Fibroblast of the aortic adventitia (primary cell): ENCODE data around the gene PHF2. TPM values are rescaled to one million over a fixed set of nuclear protein-coding genes. Genes with fewer than 3 reads are reported as not detected.

Experiments
- DNase-seq: peaks from one replicate; pipeline ENCODE4 v3.0.0-alpha.2; 2010; ENCODE audit warnings: low read depth
- H3K4me3 ChIP-seq: 2 replicates; pipeline ENCODE4 v1.5.1; 2011; ENCODE audit warnings: low read depth, mild to moderate bottlenecking, control low read depth, low read length, moderate library complexity
- total RNA-seq: library from RNA; depleted of rRNA; stranded (reverse); fragments of >200 nt; gene quantifications from 2 replicates; pipeline ENCODE4 v1.2.3, GENCODE V29; 2012; ENCODE audit warnings: low replicate concordance
- TF ChIP-seq, protein P1 (sequence below): IDR thresholded peaks from 2 replicates; pipeline ENCODE4 v1.5.1; 2011; ENCODE audit warnings: mild to moderate bottlenecking, low read length, control low read depth, inconsistent platforms; ENCODE audit not compliant: insufficient read depth

The PHF2 gene
- total RNA-seq, result 4.7 and 14.2 TPM in 2 replicates

DNA sequence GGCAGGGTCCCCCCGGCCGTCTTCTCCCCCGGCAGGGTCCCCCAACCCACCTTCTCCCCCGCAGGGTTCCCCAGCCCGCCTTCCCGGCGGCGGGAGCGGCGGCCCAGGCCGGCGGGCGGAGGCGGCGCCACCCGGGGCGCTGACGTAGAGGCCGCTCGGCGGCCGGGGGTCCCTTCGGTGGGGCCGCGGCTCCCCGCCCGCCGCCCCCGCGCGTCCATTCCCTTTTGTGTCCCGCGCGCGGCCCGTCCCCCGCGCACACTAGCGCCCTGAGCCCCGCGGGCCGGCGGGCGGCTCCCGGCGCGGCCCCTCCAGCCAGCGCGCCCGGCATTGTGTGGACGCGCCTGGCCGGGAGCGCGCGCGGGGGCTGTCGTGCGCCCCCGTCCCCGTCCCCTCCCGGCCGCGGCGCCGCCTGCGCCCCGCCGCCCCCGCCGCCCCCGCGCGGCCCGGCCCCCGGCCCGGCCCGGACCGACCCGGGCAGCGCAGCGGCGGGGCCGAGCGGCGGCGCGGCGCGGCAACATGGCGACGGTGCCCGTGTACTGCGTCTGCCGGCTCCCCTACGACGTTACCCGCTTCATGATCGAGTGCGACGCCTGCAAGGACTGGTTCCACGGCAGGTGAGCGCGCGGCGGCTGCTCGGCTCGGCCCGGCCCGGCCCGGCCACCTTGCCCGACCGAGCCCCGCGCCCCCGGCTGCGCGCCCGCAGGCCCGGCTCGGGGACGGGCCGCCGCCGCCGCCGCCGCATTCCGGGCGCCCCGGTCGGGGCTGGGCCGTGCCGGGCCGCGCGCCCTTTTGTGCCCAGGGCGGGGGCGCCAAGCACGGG, at the start of gene PHF2:
TSS of gene PHF2 (plus strand) at position 327 of the 820 bp plus-strand sequence. CDS start at position 517, 190 bp downstream.
- H3K4me3 ChIP-seq, result peak within 1 kb of the TSS; percentile 75
- no peak for DNase-seq
- TF ChIP-seq, protein P1, sequence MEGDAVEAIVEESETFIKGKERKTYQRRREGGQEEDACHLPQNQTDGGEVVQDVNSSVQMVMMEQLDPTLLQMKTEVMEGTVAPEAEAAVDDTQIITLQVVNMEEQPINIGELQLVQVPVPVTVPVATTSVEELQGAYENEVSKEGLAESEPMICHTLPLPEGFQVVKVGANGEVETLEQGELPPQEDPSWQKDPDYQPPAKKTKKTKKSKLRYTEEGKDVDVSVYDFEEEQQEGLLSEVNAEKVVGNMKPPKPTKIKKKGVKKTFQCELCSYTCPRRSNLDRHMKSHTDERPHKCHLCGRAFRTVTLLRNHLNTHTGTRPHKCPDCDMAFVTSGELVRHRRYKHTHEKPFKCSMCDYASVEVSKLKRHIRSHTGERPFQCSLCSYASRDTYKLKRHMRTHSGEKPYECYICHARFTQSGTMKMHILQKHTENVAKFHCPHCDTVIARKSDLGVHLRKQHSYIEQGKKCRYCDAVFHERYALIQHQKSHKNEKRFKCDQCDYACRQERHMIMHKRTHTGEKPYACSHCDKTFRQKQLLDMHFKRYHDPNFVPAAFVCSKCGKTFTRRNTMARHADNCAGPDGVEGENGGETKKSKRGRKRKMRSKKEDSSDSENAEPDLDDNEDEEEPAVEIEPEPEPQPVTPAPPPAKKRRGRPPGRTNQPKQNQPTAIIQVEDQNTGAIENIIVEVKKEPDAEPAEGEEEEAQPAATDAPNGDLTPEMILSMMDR, result no peak

- H3K4me3 ChIP-seq, result no peak overlapping the region
- DNase-seq, result no peak
- TF ChIP-seq, protein P1, result no peak
Measured at GRCh38 chr9:93531374-93531773, 45.0 kb upstream of the PHF2 start.

DNA sequence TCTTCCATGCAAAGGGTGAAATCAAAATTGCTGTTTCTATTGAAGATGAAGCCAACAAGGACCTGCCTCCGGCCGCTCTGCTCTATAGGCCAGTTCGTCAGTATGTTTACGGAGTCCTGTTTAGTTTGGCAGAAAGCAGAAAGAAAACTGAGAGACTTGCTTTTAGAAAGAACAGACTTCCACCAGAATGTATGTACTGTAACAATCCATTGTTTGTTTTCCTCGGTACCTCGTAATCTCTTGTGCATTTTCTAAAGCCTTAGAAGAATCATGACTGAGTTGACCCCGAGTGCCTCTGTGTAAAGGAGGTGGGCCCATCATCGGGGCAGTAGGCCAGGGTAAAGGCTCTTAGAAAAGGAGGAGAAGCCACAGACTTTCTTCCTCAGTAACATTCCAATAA, 44.2 kb upstream of the PHF2 start:
- no peak overlapping the region for H3K4me3 ChIP-seq
- TF ChIP-seq, protein P1, result no peak
- DNase-seq, result no peak

GRCh38 chr9:93533863-93534262, 42.5 kb upstream of the PHF2 start:
- H3K4me3 ChIP-seq, result no peak overlapping the region
- TF ChIP-seq, protein P1, result no peak
- DNase-seq, result no peak

DNA sequence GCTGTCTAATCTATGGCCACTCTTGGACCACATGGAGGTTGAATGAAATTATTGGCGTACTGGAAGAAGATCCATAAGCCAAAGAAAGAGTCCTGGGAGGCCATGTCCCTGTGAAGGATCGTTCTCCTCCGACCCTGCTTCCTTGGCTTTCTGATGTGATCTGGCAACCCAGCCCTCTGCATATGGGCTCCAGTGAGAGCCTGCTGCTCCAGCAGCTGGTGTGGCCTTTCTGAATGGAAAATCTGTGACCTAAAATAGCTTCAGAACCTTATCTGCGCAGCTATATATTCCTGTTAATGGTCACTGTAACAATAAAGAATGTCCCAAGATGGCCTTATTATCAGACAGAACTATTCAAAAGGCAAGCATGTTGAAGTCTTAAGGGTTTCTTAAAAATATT, 40.2 kb upstream of the PHF2 start:
- DNase-seq, result no peak
- TF ChIP-seq, protein P1, result no peak
- no peak overlapping the region for H3K4me3 ChIP-seq

GRCh38 chr9:93536874-93537273, 39.5 kb upstream of the PHF2 start:
- TF ChIP-seq, protein P1, result no peak
- no peak overlapping the region for H3K4me3 ChIP-seq
- no peak for DNase-seq
